ENCODE results near the gene DEDD2. TPM values are rescaled to one million over a fixed set of nuclear protein-coding genes. Genes with fewer than 3 reads are reported as not detected.

The DEDD2 gene
- total and polyA plus RNA-seq, 2 donors (not counting 3 experiments of a cell fraction or from before 2014, with no cell fraction given) = 19.5 to 34.8 TPM

DNA sequence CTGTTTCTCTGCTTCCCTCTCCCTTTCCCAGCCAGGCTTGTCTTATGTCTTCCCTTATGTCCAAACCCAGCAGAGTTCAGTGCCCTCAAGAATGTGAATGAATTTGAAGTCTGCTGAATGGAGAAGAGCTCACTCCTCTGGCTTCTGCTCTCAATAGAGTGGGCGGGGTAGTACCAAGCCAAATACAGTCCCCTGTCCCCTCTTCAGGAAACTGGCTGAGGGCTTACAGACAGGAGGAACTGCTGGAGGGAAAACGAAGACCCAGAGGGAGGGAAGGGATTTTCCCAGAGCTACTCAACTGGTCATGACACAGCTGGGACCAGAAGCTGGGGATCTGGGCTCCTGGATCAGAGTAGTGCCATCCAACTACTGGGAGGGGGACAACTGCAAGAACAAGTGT, 52.3 kb downstream of the DEDD2 start:
- Histone ChIP-seq H3K27me3 (ENCODE audit: control insufficient read depth in 2 of 2, insufficient read depth in 2 of 2, low read length in 2 of 2) (peaks cover 2 to 12% of the 10 kb centered on the region in 2 experiments), H3K79me2 (ENCODE audit: control insufficient read depth, insufficient read depth, low read length) (no peaks in the 10 kb centered on the region), H3K9me3 (replicated peaks; ENCODE audit: control insufficient read depth, insufficient read depth, low read length) (no peaks in the 10 kb centered on the region), H3K9me1 (replicated peaks; ENCODE audit: control insufficient read depth, extremely low read depth, insufficient read depth, low read length) (no peaks in the 10 kb centered on the region), H3K9ac (replicated peaks; ENCODE audit: extremely low read depth, insufficient read depth, low read length) (no peak overlapping the region), H3K4me3 (replicated peaks in 1 of 3; ENCODE audit: insufficient read depth in 1 of 3, low read depth in 1 of 3, low read length in 3 of 3) (no peak overlapping the region), H3K4me1 (ENCODE audit: control insufficient read depth, extremely low read depth, insufficient read depth, low read length) (no peaks in the 10 kb centered on the region), H4K20me1 (replicated peaks; ENCODE audit: control insufficient read depth, extremely low read depth, insufficient read depth, low read length) (no peaks in the 10 kb centered on the region), H3K36me3 (ENCODE audit: control insufficient read depth in 2 of 2, extremely low read depth in 1 of 2, insufficient read depth in 2 of 2, low read length in 2 of 2) (no peaks in the 10 kb centered on the region), H3K27ac (ENCODE audit: insufficient read depth, low read depth, low read length) (no peak overlapping the region), H3K4me2 (ENCODE audit: insufficient read depth, low read length) (no peak overlapping the region), H2AFZ (ENCODE audit: low read depth, low read length) (no peak overlapping the region)
- BruUV-seq (replicated peaks) = no TSS peak
- intact Hi-C loops (cut with micrococcal nuclease) (no loop called here), dilution Hi-C loops (cut with MboI; ENCODE audit: extremely low pct_ligation_motif_present, low sequenced_read_pairs) (no loop called here)
- FAIRE-seq (no peak), DNase-seq (ENCODE audit: low read depth, low spot score) (no peak)
- TF ChIP-seq POLR2AphosphoS5 (IDR thresholded peaks at IDR 0.05; ENCODE audit: insufficient read depth, low read depth, low read length) (no peak), MYC (IDR thresholded peaks at IDR 0.05; ENCODE audit: low read depth, low read length) (no peak), GATA2 (IDR thresholded peaks at IDR 0.05; ENCODE audit: insufficient read depth, insufficient read length, low read depth, low read length) (no peak), JUN (IDR thresholded peaks at IDR 0.05; ENCODE audit: borderline replicate concordance, insufficient read depth, insufficient read length, low read depth) (no peak), FOS (IDR thresholded peaks at IDR 0.05; ENCODE audit: borderline replicate concordance, insufficient read depth, low read length) (no peak), EZH2 (IDR thresholded peaks at IDR 0.05; ENCODE audit: borderline replicate concordance, low read depth, low read length, severe bottlenecking) (no peak), POLR2A (IDR thresholded peaks at IDR 0.05; ENCODE audit: low read depth, low read length) (no peak)
- TF ChIP-seq, protein P1, sequence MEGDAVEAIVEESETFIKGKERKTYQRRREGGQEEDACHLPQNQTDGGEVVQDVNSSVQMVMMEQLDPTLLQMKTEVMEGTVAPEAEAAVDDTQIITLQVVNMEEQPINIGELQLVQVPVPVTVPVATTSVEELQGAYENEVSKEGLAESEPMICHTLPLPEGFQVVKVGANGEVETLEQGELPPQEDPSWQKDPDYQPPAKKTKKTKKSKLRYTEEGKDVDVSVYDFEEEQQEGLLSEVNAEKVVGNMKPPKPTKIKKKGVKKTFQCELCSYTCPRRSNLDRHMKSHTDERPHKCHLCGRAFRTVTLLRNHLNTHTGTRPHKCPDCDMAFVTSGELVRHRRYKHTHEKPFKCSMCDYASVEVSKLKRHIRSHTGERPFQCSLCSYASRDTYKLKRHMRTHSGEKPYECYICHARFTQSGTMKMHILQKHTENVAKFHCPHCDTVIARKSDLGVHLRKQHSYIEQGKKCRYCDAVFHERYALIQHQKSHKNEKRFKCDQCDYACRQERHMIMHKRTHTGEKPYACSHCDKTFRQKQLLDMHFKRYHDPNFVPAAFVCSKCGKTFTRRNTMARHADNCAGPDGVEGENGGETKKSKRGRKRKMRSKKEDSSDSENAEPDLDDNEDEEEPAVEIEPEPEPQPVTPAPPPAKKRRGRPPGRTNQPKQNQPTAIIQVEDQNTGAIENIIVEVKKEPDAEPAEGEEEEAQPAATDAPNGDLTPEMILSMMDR (IDR thresholded peaks at IDR 0.05; ENCODE audit: extremely low read depth in 1 of 2, insufficient read depth in 1 of 2, low read depth in 1 of 2, low read length in 2 of 2) = no peak
- TF ChIP-seq, protein P2, sequence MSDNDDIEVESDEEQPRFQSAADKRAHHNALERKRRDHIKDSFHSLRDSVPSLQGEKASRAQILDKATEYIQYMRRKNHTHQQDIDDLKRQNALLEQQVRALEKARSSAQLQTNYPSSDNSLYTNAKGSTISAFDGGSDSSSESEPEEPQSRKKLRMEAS (IDR thresholded peaks at IDR 0.05; ENCODE audit: insufficient read depth, insufficient read length) = no peak
- ChIA-PET CTCF (interaction anchor here (0.7 to 3.7 kb wide), 6 partner anchors 11 to 273 kb away, joined by 3 to 19 read pairs (median 4); no protein-coding TSS in a partner anchor), POLR2A (no interaction called here)

All from endothelial cell of umbilical vein (primary cell).